ENCODE measurements around the gene ARHGEF28.

The ARHGEF28 gene

GRCh38 chr5:73783828-73784227 lies 157.8 kb downstream of the ARHGEF28 start:
- DNase-seq: no peak

- no peak for DNase-seq
These were observed 160.2 kb downstream of the ARHGEF28 start for GRCh38 chr5:73786043-73786831.

- DNase-seq: no peak
These were observed 163.9 kb downstream of the ARHGEF28 start for GRCh38 chr5:73789851-73790281.

- no peak for DNase-seq
These were observed 165.4 kb downstream of the ARHGEF28 start for GRCh38 chr5:73791389-73791788.

- no peak for DNase-seq
These were observed 166.8 kb downstream of the ARHGEF28 start for GRCh38 chr5:73792687-73793320.

- DNase-seq: no peak
These were observed 167.9 kb downstream of the ARHGEF28 start for GRCh38 chr5:73793911-73794310.

GRCh38 chr5:73796164-73797131 lies 170.5 kb downstream of the ARHGEF28 start:
- DNase-seq: no peak

GRCh38 chr5:73797132-73797510 lies 171.1 kb downstream of the ARHGEF28 start:
- no peak for DNase-seq

- no peak for DNase-seq
These were observed 173.5 kb downstream of the ARHGEF28 start for GRCh38 chr5:73799401-73799972.

- no peak for DNase-seq
These were observed 175.7 kb downstream of the ARHGEF28 start for GRCh38 chr5:73801686-73802085.

GRCh38 chr5:73805449-73805848 lies 179.5 kb downstream of the ARHGEF28 start:
- DNase-seq: no peak

GRCh38 chr5:73808911-73809310 lies 182.9 kb downstream of the ARHGEF28 start:
- no peak for DNase-seq

GRCh38 chr5:73810429-73810828 lies 184.4 kb downstream of the ARHGEF28 start:
- DNase-seq: no peak

GRCh38 chr5:73812457-73812856 lies 186.5 kb downstream of the ARHGEF28 start:
- DNase-seq: no peak

GRCh38 chr5:73812962-73813588 lies 187.1 kb downstream of the ARHGEF28 start:
- DNase-seq: no peak

GRCh38 chr5:73814233-73814846 lies 188.3 kb downstream of the ARHGEF28 start:
- no peak for DNase-seq

GRCh38 chr5:73815631-73816030 lies 189.6 kb downstream of the ARHGEF28 start:
- DNase-seq: no peak

- no peak for DNase-seq
These were observed 190.8 kb downstream of the ARHGEF28 start for GRCh38 chr5:73816656-73817420.

GRCh38 chr5:73818357-73818756 lies 192.4 kb downstream of the ARHGEF28 start:
- DNase-seq: no peak

- no peak for DNase-seq
These were observed 194.3 kb downstream of the ARHGEF28 start for GRCh38 chr5:73820326-73820725.

GRCh38 chr5:73821003-73821402 lies 195.0 kb downstream of the ARHGEF28 start:
- DNase-seq: no peak
